IMR-90 (cell line): ENCODE results near the gene EXOC3L4. TPM values are rescaled to one million over a fixed set of nuclear protein-coding genes. Genes with fewer than 3 reads are reported as not detected.

Source experiments
- ATAC-seq: fragments of 200-7000 bp; cut with Tn5 transposase; 2 replicates; pipeline ENCODE4 v1.9.1; 2020; ENCODE audit warnings: low read depth, mild to moderate bottlenecking, moderate library complexity
- BruUV-seq: library from RNA; stranded (reverse); fragments of 400-500 nt; replicated peaks from 2 replicates; lab custom pipeline; 2021; lab: Mats Ljungman, UMichigan
- CTCF ChIA-PET: fragments of 300-600 bp; formaldehyde crosslinking; extraction: SDS; loops from one replicate; lab custom pipeline; 2021; ENCODE audit warnings: antibody characterized with exemption; lab: Yijun Ruan, JAX
- POLR2A ChIA-PET: fragments of 300-600 bp; sonication (Branson Sonifier 250); formaldehyde crosslinking; loops from one replicate; lab custom pipeline; 2022; ENCODE audit warnings: antibody characterized with exemption; ENCODE audit not compliant: unreplicated experiment; lab: Charles Lee
- DNase-seq: peaks from one replicate; pipeline ENCODE4 v3.0.0; 2013
- H2AFZ ChIP-seq: replicated peaks from 2 replicates; pipeline ENCODE3; 2013; ENCODE audit warnings: low read length, mild to moderate bottlenecking; ENCODE audit not compliant: poor library complexity
- H2AK5ac ChIP-seq: 2 replicates; pipeline ENCODE4 v1.6.1; 2013; ENCODE audit warnings: low read depth, low read length, inconsistent platforms
- H2AK9ac ChIP-seq: replicated peaks from 2 replicates; pipeline ENCODE3; 2013; ENCODE audit warnings: mild to moderate bottlenecking, low read depth, low read length, moderate library complexity; ENCODE audit not compliant: poor library complexity
- H2BK120ac ChIP-seq: 2 replicates; pipeline ENCODE4 v1.6.1; 2013; ENCODE audit warnings: low read depth, low read length, inconsistent platforms
- H2BK15ac ChIP-seq: 3 replicates; pipeline ENCODE4 v1.6.1; 2013; ENCODE audit warnings: low read depth, low read length, inconsistent platforms
- H2BK20ac ChIP-seq: 2 replicates; pipeline ENCODE4 v1.6.1; 2013; ENCODE audit warnings: low read depth, mild to moderate bottlenecking, inconsistent platforms, low read length, moderate library complexity
- H2BK5ac ChIP-seq: 2 replicates; pipeline ENCODE4 v1.6.1; 2013; ENCODE audit warnings: mild to moderate bottlenecking, low read depth, low read length, inconsistent platforms; ENCODE audit not compliant: poor library complexity, severe bottlenecking
- H3K14ac ChIP-seq: replicated peaks from 2 replicates; pipeline ENCODE4 v1.6.1; 2013; ENCODE audit warnings: low read depth, low read length, inconsistent platforms
- H3K18ac ChIP-seq: 2 replicates; pipeline ENCODE4 v1.6.1; 2013; ENCODE audit warnings: low read depth, low read length, control low read depth
- H3K23ac ChIP-seq: 2 replicates; pipeline ENCODE4 v1.6.1; 2013; ENCODE audit warnings: low read depth, low read length, inconsistent platforms
- H3K27ac ChIP-seq: 2 replicates; pipeline ENCODE4 v1.5.1; 2013; ENCODE audit warnings: mild to moderate bottlenecking, control low read depth, low read length; ENCODE audit not compliant: insufficient read depth
- H3K27me3 ChIP-seq: 2 replicates; pipeline ENCODE4 v1.6.1; 2013; ENCODE audit warnings: low read length; ENCODE audit not compliant: control insufficient read depth, insufficient read depth
- H3K36me3 ChIP-seq: 2 replicates; pipeline ENCODE4 v1.6.1; 2013; ENCODE audit warnings: low read length, mixed read lengths; ENCODE audit not compliant: control insufficient read depth, insufficient read depth
- H3K4ac ChIP-seq: 2 replicates; pipeline ENCODE4 v1.6.1; 2013; ENCODE audit warnings: low read depth, low read length, inconsistent platforms
- H3K4me1 ChIP-seq: 2 replicates; pipeline ENCODE4 v1.6.1; 2013; ENCODE audit warnings: low read length, mixed read lengths; ENCODE audit not compliant: control insufficient read depth, insufficient read depth
- H3K4me2 ChIP-seq: 2 replicates; pipeline ENCODE4 v1.6.1; 2013; ENCODE audit warnings: low read depth, mild to moderate bottlenecking, control low read depth, low read length, moderate library complexity
- H3K4me3 ChIP-seq: 2 replicates; pipeline ENCODE4 v1.5.1; 2013; ENCODE audit warnings: low read depth, mild to moderate bottlenecking, control low read depth, low read length, moderate library complexity; ENCODE audit not compliant: insufficient read depth
- H3K56ac ChIP-seq: 2 replicates; pipeline ENCODE4 v1.6.1; 2013; ENCODE audit warnings: low read length, inconsistent platforms; ENCODE audit not compliant: insufficient read depth; ENCODE audit errors: extremely low read depth
- H3K79me1 ChIP-seq, 2 experiments: 2 replicates each; pipeline ENCODE4 v1.6.1; 2013; ENCODE audit warnings: low read length in 2 of 2, inconsistent platforms in 1 of 2, low read depth in 1 of 2
- H3K9ac ChIP-seq: 2 replicates; pipeline ENCODE4 v1.6.1; 2013; ENCODE audit warnings: low read depth, low read length, control low read depth
- H3K9me1 ChIP-seq: 2 replicates; pipeline ENCODE4 v1.6.1; 2013; ENCODE audit warnings: low read length, inconsistent platforms; ENCODE audit not compliant: insufficient read depth
- H3K9me3 ChIP-seq: 2 replicates; pipeline ENCODE4 v1.6.1; 2013; ENCODE audit warnings: low read length; ENCODE audit not compliant: control insufficient read depth, insufficient read depth
- H4K20me1 ChIP-seq: 2 replicates; pipeline ENCODE4 v1.6.1; 2013; ENCODE audit warnings: low read length, inconsistent platforms; ENCODE audit not compliant: insufficient read depth
- H4K5ac ChIP-seq: 2 replicates; pipeline ENCODE4 v1.6.1; 2013; ENCODE audit warnings: mild to moderate bottlenecking, low read depth, low read length, control low read depth
- H4K8ac ChIP-seq, 2 experiments: 2 replicates each; pipeline ENCODE4 v1.6.1; 2013; ENCODE audit warnings: low read depth in 2 of 2, low read length in 2 of 2, control low read depth in 1 of 2, inconsistent platforms in 1 of 2
- H4K91ac ChIP-seq: 2 replicates; pipeline ENCODE4 v1.6.1; 2013; ENCODE audit warnings: low read depth, low read length, inconsistent platforms; ENCODE audit not compliant: insufficient read depth
- BHLHE40 ChIP-seq: fragments of 150-350 bp; IDR thresholded peaks from 2 replicates; pipeline ENCODE4 v1.6.1; 2016; ENCODE audit warnings: mild to moderate bottlenecking, low read depth, low read length
- CEBPB ChIP-seq: IDR thresholded peaks from 2 replicates; pipeline ENCODE4 v1.6.1; 2012; ENCODE audit warnings: low read depth, low read length, improper control_type of control experiment
- CHD1 ChIP-seq: IDR thresholded peaks from 2 replicates; pipeline ENCODE4 v1.6.1; 2012; ENCODE audit warnings: low read depth, low read length, improper control_type of control experiment
- CTCF ChIP-seq: conservative IDR thresholded peaks from 2 replicates; pipeline ENCODE4 v1.5.1; 2012; ENCODE audit warnings: mild to moderate bottlenecking, low read depth, low read length, improper control_type of control experiment
- ELK1 ChIP-seq: fragments of 150-350 bp; IDR thresholded peaks from 2 replicates; pipeline ENCODE4 v1.6.1; 2016; ENCODE audit warnings: low read depth, mild to moderate bottlenecking, low read length, moderate library complexity, borderline replicate concordance
- FOS ChIP-seq: fragments of 150-350 bp; IDR thresholded peaks from 2 replicates; pipeline ENCODE4 v1.6.1; 2016; ENCODE audit warnings: low read depth, low read length
- MAFK ChIP-seq: IDR thresholded peaks from 2 replicates; pipeline ENCODE4 v1.6.1; 2012; ENCODE audit warnings: low read depth, low read length, improper control_type of control experiment
- MAZ ChIP-seq: IDR thresholded peaks from 2 replicates; pipeline ENCODE4 v1.6.1; 2012; ENCODE audit warnings: low read depth, mild to moderate bottlenecking, low read length, improper control_type of control experiment, moderate library complexity, borderline replicate concordance
- MXI1 ChIP-seq: IDR thresholded peaks from 2 replicates; pipeline ENCODE4 v1.6.1; 2012; ENCODE audit warnings: low read depth, mild to moderate bottlenecking, low read length, moderate library complexity, borderline replicate concordance
- NFE2L2 ChIP-seq: fragments of 150-350 bp; IDR thresholded peaks from 2 replicates; pipeline ENCODE4 v1.6.1; 2016; ENCODE audit warnings: low read depth, mild to moderate bottlenecking, low read length
- POLR2A ChIP-seq: IDR thresholded peaks from 2 replicates; pipeline ENCODE4 v1.6.1; 2012; ENCODE audit warnings: mild to moderate bottlenecking, low read depth, low read length
- RCOR1 ChIP-seq: IDR thresholded peaks from 2 replicates; pipeline ENCODE4 v1.6.1; 2012; ENCODE audit warnings: mild to moderate bottlenecking, low read length, improper control_type of control experiment; ENCODE audit not compliant: insufficient replicate concordance
- RFX5 ChIP-seq: IDR thresholded peaks from 2 replicates; pipeline ENCODE4 v1.8.0; 2012; ENCODE audit warnings: low read depth, mild to moderate bottlenecking, low read length, moderate library complexity
- SMC3 ChIP-seq: fragments of 150-350 bp; IDR thresholded peaks from 2 replicates; pipeline ENCODE4 v1.6.1; 2016; ENCODE audit warnings: low read depth, mild to moderate bottlenecking, antibody characterized with exemption, low read length, moderate library complexity
- USF2 ChIP-seq: fragments of 150-350 bp; IDR thresholded peaks from 2 replicates; pipeline ENCODE4 v1.6.1; 2017; ENCODE audit warnings: mild to moderate bottlenecking, antibody characterized with exemption, low read length, low read depth
- WGBS, 2 experiments: methylation state at CpG; one replicate each; pipeline versions ENCODE4 v1.1.5 to v1.1.7; 2013; ENCODE audit warnings: missing lambda C conversion rate in 2 of 2; ENCODE audit not compliant: insufficient read length in 1 of 2; ENCODE audit errors: extremely low coverage in 2 of 2; 5-methylcytosine and 5-hydroxymethylcytosine counted together
- dilution Hi-C: fragments of 300-500 bp; cut with HindIII; formaldehyde crosslinking; loops from one replicate; pipeline ENCODE4 v1.14.3; 2018; ENCODE audit warnings: low sequenced_read_pairs; ENCODE audit not compliant: unreplicated experiment
- in situ Hi-C: fragments of 300-500 bp; cut with MboI; formaldehyde crosslinking; loops from 3 replicates; pipeline ENCODE4 v1.14.3; 2019; ENCODE audit warnings: low sequenced_read_pairs, inconsistent platforms, mixed read lengths
- intact Hi-C: fragments of 100-400 bp; cut with micrococcal nuclease; formaldehyde crosslinking; loops from 2 replicates; pipeline ENCODE4 v1.10.0; 2022
- polyA plus RNA-seq, 3 experiments: library from polyadenylated mRNA; depleted of rRNA; stranded (reverse); fragments of >200 nt; gene quantifications; 2 replicates each; pipeline ENCODE4 v1.2.3, GENCODE V29; 2012; ENCODE audit warnings: low replicate concordance in 1 of 3
- total RNA-seq: library from RNA; depleted of rRNA; stranded (reverse); fragments of >200 nt; gene quantifications from 2 replicates; pipeline ENCODE4 v1.2.3, GENCODE V29; 2012

Gene EXOC3L4
- total and polyA plus RNA-seq, 2 of the 4 experiments (the other 2 are of a cell fraction), result not detected

GRCh38 chr14:103139132-103140025 is 44.9 kb downstream of the EXOC3L4 start:
- no peak overlapping the region for H3K23ac ChIP-seq
- H2BK120ac ChIP-seq, result no peak overlapping the region
- H2AK9ac ChIP-seq, result no peak overlapping the region
- no peak overlapping the region for H2BK20ac ChIP-seq
- H2BK5ac ChIP-seq, result no peak overlapping the region
- no peak overlapping the region for H4K91ac ChIP-seq
- H3K4ac ChIP-seq, result no peak overlapping the region
- POLR2A ChIA-PET, result no interaction called here
- intact Hi-C loops, result loop anchor here (5.0 kb wide), 1 partner anchor 48 kb away; no protein-coding TSS in a partner anchor
- H3K4me2 ChIP-seq, result no peak overlapping the region
- no peak overlapping the region for H3K9ac ChIP-seq
- H3K79me1 ChIP-seq, result no peaks in the 10 kb centered on the region
- no peak overlapping the region for H3K14ac ChIP-seq
- no peak overlapping the region for H3K27ac ChIP-seq
- H2AK5ac ChIP-seq, result no peak overlapping the region
- no peaks in the 10 kb centered on the region for H3K36me3 ChIP-seq
- no peak overlapping the region for H3K4me3 ChIP-seq
- no peaks in the 10 kb centered on the region for H3K9me3 ChIP-seq
- CTCF ChIA-PET, result no interaction called here
- ATAC-seq (no peak), DNase-seq (no peak)
- no peaks in the 10 kb centered on the region for H4K20me1 ChIP-seq
- no TSS peak for BruUV-seq
- no peak overlapping the region for H3K18ac ChIP-seq
- no peak overlapping the region for H4K5ac ChIP-seq
- peaks cover 7% of the 10 kb centered on the region; the same call in 1 of the 2 replicates for H3K27me3 ChIP-seq
- no peak overlapping the region for H3K56ac ChIP-seq
- H2AFZ ChIP-seq, result no peak overlapping the region
- no peak overlapping the region for H2BK15ac ChIP-seq
- dilution Hi-C loops, result no loop called here
- peaks cover 12% of the 10 kb centered on the region for H3K9me1 ChIP-seq
- in situ Hi-C loops, result no loop called here
- WGBS, 2 experiments, result 80% methylated on average over 13 of the region's 29 CpGs; no CpG with 5 or more reads in 1 of the 2 experiments
- H3K4me1 ChIP-seq, result peaks cover 13% of the 10 kb centered on the region
- H4K8ac ChIP-seq, result no peak overlapping the region
- TF ChIP-seq CEBPB (no peak), MAFK (no peak), SMC3 (no peak), MXI1 (no peak), BHLHE40 (no peak), NFE2L2 (no peak), RCOR1 (no peak), USF2 (no peak), RFX5 (no peak), FOS (no peak), CHD1 (no peak), CTCF (no peak), MAZ (no peak), ELK1 (no peak), POLR2A (no peak)
